Measurements from ENCODE around the gene CPT2.

Gene CPT2

DNA sequence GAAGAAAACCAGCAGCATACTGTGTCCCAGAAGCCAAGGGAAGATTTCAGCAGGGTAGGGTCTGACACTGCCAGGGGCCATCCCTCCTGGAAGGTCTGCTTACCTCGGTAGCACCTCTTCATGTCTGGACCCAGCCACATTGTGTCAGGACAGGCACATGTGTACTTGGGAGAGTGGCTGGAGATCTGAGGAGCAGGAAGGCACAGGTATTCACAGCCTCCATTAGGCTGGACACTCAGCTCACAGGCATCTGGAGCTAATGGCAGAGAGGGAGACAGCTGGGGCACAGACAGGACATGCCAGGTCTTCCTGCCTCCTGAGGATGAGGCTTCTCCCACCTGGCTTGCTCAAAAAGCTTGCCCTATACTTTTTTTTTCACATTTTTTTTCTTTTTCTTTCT lies 61.6 kb downstream of the CPT2 start:
- in situ Hi-C loops (cut with MboI; ENCODE audit: low sequenced_read_pairs), result no loop called here

DNA sequence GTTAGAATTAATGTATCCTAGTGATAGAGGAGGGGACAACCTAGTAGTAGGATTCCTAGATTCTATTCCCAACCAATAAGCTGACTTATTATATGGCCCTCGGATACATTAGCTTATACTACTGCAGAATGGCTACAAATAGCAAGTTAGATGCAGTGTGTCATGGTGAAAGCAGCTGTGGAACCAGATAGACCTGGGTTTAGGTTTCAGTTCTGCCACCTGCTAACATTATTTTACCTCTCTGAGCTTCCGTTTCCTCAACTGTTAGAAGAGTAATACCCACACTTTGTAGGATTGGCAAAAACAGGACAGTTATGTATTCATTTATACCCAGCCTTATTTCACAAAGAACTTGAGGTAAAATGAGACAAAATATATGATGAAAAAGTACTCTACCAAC lies 63.3 kb downstream of the CPT2 start:
- in situ Hi-C loops (cut with MboI; ENCODE audit: low sequenced_read_pairs), result no loop called here

DNA sequence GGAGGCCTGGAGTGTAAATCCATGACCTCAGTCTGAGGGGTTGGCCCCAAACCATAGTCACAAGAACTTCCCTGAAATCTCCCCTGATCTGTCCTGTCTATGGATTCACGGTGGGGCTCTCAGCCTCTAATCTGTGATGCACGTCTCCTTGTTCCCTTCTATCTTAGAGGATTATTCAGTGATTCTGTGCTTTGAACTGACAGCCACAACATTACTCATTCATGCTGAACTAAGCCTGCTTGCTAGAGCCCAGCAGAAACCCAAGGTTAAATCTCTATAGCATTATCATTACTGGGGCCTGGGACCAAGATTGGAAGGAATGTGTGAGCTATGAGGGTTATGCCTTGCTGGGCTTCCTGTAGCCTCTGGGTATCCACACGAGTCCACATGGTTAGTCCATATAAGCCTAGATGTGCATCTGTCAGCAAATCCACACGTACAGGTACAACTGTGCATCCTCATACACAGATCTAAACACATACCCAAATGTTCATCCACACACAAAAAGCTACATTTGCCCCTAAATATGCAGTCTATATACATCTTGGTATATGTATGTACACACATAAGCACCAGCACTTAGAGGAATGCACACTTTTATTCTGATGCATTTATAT lies 64.1 kb downstream of the CPT2 start:
- in situ Hi-C loops (cut with MboI; ENCODE audit: low sequenced_read_pairs), result no loop called here

DNA sequence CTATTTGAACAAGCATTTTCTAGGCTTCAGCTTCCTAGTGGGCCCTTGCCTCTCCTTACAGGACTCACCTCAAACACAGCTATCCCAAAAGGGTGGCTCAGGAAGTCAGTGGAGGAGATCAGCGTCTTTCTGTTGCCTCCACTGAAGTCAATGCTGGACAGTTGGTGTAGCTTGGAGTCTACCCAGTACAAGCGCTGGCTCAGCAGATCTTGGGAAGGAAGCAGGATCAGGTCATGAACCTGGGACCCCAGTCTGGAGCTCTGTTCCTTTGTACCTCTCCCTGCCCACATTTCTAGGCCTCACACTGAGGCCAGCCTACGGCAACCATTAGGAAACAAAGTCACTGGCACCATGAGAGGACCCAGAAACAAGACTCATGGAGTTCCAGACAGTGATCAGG lies 65.4 kb downstream of the CPT2 start:
- in situ Hi-C loops (cut with MboI; ENCODE audit: low sequenced_read_pairs), result no loop called here
